Mononuclear cell (primary cell): ENCODE measurements around the gene CACNA1C. TPM values are rescaled to one million over a fixed set of nuclear protein-coding genes. Genes with fewer than 3 reads are reported as not detected.
"Not testable (repeated sequence)": the region's sequence is repeated elsewhere in the genome, so short reads cannot be mapped to it uniquely, and the experiment has no call there.

Source experiments
- H3K27me3 ChIP-seq: 2 replicates; pipeline ENCODE4 v1.6.0; 2011; ENCODE audit warnings: low read length, control low read depth; ENCODE audit not compliant: insufficient read depth
- H3K4me1 ChIP-seq: 2 replicates; pipeline ENCODE4 v1.5.1; 2011; ENCODE audit warnings: mild to moderate bottlenecking, low read length, control low read depth; ENCODE audit not compliant: insufficient read depth
- H3K4me3 ChIP-seq: 2 replicates; pipeline ENCODE4 v1.5.1; 2011; ENCODE audit warnings: mild to moderate bottlenecking, low read length, moderate library complexity
- H3K9me3 ChIP-seq: 2 replicates; pipeline ENCODE4 v1.5.1; 2011; ENCODE audit warnings: low read depth, mild to moderate bottlenecking, control low read depth, low read length
- total RNA-seq: library from RNA; depleted of rRNA; stranded (reverse); fragments of >200 nt; gene quantifications from one replicate; pipeline ENCODE4 v1.2.3, GENCODE V29; 2012

CACNA1C gene
- total RNA-seq, 1 donor: 0.10 TPM

DNA sequence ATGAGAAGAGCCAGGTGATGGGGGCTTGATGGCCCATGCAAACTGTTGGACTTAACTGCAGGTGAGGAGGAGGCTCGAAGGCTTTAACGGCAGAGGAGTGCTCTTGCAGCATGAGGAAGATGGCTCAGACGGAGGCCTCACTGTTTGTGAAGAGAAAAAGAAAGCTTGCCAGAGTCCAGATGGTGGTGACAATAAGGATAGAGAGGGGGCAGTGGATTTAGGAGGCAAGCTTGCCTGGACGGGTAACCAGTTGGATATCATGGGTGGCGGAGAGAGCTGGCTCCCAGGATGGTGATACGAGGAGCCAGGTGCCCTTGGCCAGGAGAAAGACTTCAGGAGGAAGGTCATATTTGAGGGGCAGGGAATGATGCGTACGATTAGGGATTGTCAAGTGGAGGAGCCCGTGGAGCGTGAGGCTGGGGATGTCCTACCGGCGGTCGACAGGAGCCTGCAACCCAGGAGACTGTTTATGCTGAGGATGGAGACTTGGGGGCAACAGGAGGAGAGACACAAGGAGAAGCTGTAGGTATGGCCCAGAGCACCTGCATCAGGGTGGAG is 71.8 kb downstream of the CACNA1C start:
- Histone ChIP-seq H3K4me1 (no peaks in the 10 kb centered on the region), H3K9me3 (no peaks in the 10 kb centered on the region), H3K4me3 (no peak overlapping the region), H3K27me3 (no peaks in the 10 kb centered on the region)

DNA sequence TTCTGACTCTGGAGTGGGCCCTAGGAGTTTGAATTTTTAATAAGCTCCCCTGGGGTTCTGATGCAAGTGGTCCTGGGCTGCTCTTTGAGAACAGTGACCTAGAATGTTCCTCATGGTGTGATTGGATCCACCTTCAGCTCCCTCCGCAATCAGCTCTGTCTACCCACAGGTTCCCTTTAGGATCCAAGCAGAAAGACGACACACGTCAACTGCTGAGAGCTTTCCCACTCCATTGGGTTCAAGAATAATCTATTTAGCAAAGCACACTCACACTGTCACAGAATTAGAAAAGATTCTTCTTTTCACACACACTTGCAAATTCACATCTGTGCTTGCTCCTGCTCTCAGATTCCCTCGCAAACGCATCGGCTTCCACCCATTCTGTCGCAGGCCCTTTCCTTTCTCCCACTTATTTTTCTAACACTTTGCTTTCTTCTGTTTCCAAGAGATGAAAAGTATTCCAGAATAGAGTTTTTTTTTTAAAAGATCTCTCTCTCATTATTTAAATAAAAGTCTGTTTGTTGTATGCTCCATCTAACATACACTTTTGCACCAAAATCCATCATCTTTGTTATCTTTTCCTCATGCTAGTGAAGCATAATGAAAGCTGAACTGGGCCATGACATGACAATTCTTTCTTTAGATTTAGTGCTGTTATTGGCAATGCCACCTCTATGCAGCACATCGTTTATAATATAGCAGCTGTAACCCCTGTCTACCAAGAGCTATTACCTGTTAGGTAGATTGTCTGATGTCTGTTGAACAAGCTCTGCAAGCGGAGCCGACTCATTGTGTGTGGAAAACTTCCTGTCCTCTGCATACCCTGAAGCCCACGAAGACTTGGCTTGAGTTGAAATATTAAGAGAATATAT is 73.1 kb downstream of the CACNA1C start:
- H3K4me1 ChIP-seq: no peaks in the 10 kb centered on the region
- H3K9me3 ChIP-seq: no peaks in the 10 kb centered on the region
- H3K27me3 ChIP-seq: peaks cover 2% of the 10 kb centered on the region
- H3K4me3 ChIP-seq: no peak overlapping the region

DNA sequence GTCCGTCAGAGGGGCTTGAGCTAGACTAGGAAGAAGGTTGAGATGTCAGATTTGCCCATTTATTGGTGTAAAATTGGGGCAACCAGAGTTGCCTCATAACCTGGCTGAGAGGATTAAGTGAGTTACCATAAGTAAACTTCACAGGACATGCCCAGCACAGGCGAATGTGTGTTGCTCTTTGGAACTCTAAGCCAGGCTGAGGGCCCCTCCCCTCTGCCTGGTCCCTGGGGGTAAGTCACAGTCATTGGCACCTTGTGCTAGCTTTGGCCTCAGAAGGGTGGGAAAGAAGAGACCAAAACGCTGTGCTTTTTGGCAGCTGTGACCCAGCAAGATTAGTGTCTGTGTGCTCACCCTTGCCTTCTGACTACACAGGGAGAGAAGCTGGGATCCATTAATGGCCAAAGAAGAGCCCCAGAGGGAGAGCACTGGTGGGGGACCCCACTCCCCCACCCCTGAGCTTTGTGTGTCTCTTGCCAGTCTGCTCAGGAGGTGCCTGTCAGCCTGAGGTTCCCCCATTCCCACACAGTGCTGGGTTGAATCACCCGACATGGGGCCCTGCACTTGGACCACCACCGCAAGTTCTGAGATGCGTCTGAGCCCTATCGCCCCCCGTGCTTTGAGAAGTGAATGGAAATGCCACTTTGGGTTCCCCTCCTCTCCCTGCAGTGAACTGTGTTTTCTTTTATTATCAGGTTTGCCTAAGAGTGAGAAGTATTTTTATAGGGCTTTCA is 74.1 kb downstream of the CACNA1C start:
- Histone ChIP-seq H3K4me1 (no peaks in the 10 kb centered on the region), H3K27me3 (peaks cover 2% of the 10 kb centered on the region), H3K4me3 (no peak overlapping the region), H3K9me3 (no peaks in the 10 kb centered on the region)

DNA sequence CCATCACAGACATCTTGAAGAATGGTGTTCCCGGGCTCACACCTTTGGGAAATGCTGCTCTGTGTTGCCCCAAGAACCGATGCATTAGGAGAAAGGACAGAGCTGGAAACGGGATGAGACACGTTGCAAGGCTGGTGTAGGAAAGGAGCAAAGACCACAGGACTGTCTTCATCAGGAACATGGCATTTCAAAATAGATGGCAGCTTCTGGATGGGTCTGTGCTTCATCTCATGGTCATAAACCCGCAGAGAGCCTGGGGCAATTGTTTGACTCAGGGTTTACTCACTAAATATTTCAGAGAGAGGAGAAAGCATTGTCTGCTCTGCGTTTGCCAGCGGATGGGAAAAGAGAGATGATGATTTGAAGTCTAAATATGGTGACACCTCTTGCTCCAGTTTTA is 76.3 kb downstream of the CACNA1C start:
- H3K27me3 ChIP-seq: peaks cover 2% of the 10 kb centered on the region
- H3K4me3 ChIP-seq: no peak overlapping the region
- no peaks in the 10 kb centered on the region for H3K9me3 ChIP-seq
- H3K4me1 ChIP-seq: no peaks in the 10 kb centered on the region

DNA sequence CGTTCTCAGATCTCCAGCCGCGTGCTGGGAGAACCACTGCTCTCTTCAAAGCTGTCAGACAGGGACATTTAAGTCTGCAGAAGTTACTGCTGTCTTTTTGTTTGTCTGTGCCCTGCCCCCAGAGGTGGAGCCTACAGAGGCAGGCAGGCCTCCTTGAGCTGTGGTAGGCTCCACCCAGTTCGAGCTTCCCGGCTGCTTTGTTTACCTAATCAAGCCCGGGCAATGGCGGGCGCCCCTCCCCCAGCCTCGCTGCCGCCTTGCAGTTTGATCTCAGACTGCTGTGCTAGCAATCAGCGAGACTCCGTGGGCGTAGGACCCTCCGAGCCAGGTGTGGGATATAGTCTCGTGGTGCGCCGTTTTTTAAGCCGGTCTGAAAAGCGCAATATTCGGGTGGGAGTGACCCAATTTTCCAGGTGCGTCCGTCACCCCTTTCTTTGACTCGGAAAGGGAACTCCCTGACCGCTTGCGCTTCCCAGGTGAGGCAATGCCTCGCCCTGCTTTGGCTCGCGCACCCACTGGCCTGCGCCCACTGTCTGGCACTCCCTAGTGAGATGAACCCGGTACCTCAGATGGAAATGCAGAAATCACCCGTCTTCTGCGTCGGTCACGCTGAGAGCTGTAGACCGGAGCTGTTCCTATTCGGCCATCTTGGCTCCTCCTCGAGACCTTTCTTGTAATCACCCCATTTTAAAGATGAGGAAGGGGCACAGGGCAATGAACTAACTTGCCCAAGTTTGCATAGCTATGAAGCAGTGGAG is 83.1 kb downstream of the CACNA1C start:
- H3K27me3 ChIP-seq, H3K9me3 ChIP-seq, H3K4me1 ChIP-seq: not testable (repeated sequence)

DNA sequence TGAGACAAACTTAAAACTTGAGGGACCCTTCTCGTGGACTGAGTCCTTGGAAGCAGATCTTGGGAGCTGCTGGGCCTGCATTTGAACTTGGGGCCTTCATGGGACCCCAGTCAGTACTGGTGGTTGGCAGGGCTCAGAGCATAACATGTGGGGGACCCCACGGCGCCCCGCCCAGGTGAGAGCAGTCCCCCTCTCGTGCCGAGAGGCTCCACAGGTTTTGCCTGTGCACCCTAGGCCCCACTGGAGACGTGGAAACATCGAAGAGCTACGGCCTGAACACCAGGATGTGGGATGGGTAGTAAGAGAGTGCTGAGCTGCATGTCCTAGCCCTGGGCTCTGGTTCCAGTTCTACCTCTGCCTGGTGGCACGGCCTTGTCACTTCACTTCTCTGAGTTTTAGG is 84.1 kb downstream of the CACNA1C start:
- Histone ChIP-seq H3K4me3 (no peak overlapping the region), H3K9me3 (no peaks in the 10 kb centered on the region), H3K4me1 (no peaks in the 10 kb centered on the region), H3K27me3 (no peaks in the 10 kb centered on the region)

More for the DNA sequence above, 83.1 kb downstream of the CACNA1C start:
- not testable (repeated sequence) for H3K4me3 ChIP-seq

DNA sequence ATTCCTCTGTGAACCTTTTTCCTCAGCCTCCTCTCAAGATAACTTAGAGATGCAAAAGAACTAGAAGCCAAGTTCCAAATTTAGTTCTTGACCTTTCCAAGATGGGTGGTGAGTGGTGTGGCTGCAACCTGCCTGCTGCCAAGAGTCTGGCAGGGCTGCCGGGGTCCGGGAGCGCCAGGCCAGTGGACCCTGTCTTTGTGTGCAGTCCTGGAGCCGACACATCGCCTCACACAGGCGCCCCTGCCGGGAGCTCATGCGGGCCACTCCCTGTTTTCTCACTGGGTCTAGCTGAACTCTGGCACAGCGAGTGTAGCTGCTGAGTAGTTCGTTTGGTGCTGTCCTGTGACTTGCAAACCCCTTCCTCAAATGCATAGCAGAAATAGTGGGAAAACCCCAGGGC is 84.9 kb downstream of the CACNA1C start:
- Histone ChIP-seq H3K4me1 (no peaks in the 10 kb centered on the region), H3K4me3 (no peak overlapping the region), H3K9me3 (no peaks in the 10 kb centered on the region), H3K27me3 (no peaks in the 10 kb centered on the region)

DNA sequence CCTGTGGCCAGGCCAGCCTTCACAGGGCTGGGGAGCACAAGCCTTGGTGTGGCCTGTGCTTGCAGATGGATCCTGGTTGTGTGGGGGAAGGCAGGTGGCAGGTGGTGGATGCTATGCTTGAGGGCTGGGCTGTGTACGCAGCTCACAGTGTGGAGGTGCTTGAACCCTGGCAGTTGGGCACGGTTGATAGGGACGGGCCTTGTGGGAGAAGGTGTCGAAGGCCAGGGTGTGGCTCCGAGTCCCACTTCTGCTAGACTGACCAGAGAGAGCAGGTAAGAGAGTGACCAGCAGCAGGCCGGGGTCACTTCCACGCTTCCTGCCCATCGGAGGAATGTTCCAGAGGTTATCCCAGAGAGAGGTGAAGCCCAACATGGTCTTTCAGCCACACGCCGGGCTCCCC is 85.5 kb downstream of the CACNA1C start:
- Histone ChIP-seq H3K4me1 (no peaks in the 10 kb centered on the region), H3K27me3 (no peaks in the 10 kb centered on the region), H3K4me3 (no peak overlapping the region), H3K9me3 (no peaks in the 10 kb centered on the region)

DNA sequence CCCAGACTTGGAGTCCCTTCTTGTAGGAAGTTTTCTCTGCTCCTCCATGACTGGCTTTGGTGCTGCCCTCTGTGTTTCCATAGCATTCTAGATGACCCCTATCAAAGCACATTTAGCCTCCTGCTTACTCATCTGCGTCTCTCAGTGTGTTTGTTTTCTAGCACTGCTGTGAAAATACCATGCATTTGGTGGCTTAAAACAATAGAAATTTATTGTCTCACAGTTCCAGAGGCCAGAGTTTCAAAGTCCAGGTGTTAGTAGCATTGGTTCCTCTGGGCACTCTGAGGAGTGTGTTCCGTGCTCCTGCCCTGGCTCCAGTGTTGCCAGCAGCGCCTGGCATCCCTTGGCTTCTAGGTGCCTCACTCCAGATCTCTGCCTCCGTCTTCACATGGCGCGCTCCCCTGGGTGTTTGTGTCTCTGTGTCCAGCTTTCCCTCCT is 86.1 kb downstream of the CACNA1C start:
- Histone ChIP-seq H3K27me3 (no peaks in the 10 kb centered on the region), H3K4me3 (no peak overlapping the region), H3K9me3 (no peaks in the 10 kb centered on the region), H3K4me1 (no peaks in the 10 kb centered on the region)

DNA sequence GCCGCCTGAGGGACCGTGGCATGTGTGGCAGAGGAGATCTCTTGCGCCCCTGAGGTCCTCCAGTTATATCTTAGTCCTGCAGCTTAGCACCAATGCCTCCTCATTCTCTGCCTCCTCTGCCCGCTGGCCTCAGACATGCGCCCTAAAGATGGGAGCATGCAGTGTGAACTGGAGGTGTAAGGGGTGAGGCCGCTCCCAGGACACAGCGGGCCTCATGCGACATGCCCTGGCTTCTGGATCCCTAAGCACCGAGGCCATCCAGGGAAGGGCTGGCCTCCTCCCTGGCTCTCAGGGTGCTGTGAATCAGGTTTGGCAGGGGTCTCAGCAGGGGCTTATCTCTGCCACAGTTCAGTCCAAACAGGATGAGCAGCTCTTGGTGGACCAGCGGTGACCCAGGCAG is 86.9 kb downstream of the CACNA1C start:
- Histone ChIP-seq H3K4me3 (no peak overlapping the region), H3K4me1 (no peaks in the 10 kb centered on the region), H3K9me3 (no peaks in the 10 kb centered on the region), H3K27me3 (no peaks in the 10 kb centered on the region)

DNA sequence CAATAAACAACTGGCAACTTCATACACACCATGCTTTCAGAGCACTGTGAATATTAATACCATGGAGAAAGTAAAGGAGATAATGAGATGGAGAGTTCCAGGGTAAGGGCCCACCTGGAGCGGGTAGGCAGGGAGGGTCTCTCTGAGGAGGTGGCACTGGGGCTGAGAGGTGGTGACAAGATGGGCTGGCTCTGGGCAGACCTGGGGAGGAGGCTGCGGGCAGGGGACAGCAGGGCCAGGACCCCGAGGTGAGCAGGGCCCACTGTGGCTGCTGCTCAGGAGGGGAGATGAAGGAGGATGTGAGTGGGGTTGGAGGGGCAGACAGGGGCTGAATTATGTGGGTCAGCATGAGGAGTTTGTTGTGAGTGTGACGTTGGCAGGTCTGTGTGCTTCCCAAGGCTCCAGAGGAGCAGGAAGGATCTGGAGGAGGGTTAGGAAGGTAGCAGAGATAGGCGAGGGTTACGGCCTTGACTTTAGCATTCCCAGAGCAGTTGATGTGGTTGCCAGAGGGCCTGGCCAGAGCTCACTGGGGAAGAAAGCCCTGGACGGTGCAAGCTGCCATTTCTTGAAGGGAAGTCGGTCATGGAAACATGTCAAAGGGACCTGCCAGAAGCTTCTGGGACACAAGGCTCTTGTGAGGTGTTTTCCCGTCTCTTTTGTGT is 88.2 kb downstream of the CACNA1C start:
- no peak overlapping the region for H3K4me3 ChIP-seq
- no peaks in the 10 kb centered on the region for H3K9me3 ChIP-seq
- no peaks in the 10 kb centered on the region for H3K4me1 ChIP-seq
- no peaks in the 10 kb centered on the region for H3K27me3 ChIP-seq

DNA sequence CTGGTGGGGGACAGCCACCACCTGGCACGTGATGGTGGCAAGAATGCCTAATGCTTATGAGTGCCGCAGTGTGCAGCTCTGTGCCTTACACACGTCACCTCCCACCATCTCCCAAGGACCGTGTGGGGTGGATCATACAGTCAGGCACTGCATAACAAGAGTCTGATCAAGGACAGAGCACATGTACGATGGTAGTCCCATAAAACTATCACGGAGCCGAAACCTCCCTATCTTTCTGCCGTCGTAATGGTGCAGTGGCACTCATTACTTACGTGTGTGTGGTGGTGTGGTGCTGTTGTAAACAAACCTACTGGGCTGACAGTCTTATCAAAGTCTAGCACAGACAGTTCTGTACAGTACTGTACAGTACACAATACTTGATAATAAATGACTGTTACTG is 89.3 kb downstream of the CACNA1C start:
- Histone ChIP-seq H3K4me3 (no peak overlapping the region), H3K4me1 (no peaks in the 10 kb centered on the region), H3K27me3 (no peaks in the 10 kb centered on the region), H3K9me3 (no peaks in the 10 kb centered on the region)

DNA sequence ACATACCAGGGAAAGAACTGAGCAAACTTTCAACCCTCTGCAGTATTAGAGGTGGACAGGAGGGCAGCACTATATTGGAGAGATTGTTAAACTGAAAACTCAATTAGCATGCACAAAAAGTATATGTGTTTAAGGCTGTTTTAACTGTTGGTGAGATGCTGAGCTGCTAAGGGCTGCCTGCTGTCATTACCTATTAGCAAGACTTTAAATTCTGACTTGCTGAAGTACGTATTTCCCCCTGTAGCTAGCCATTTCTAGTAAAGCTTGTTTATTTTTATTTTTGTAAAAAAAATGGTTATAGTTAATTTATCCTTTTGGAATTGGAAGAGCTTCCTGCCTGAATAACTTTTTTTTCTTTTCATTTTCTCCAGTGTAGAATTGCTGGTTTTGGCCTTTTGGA is 92.2 kb downstream of the CACNA1C start:
- no peak overlapping the region for H3K4me3 ChIP-seq
- H3K27me3 ChIP-seq: no peaks in the 10 kb centered on the region
- no peaks in the 10 kb centered on the region for H3K4me1 ChIP-seq
- H3K9me3 ChIP-seq: no peaks in the 10 kb centered on the region

DNA sequence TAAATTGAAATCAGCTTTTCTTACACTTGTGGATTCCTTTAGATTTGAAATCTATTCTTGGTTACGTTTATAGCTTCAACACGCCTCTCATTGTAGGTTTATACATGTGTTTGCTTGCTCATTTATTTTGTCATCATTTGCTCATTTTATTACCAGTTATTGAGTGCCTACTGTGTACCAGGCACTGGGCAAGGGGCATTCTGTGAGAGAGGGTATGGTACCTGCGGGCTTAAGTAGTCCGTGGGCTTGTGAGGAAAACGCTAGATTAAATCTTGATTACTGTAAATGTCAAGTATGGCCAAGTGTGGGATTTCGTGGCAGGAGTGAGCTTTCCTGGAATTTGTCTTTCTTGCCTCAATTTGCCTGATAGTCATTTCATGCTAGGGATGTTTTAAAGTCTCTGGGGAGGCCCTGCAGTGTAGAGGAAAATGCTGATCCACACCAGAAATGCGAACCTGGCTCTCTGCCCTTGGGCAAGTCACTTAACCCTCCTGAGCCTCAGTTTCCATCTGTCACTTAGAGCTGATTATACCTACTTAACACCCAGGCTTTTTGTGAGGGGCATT is 92.7 kb downstream of the CACNA1C start:
- H3K4me1 ChIP-seq: no peaks in the 10 kb centered on the region
- no peaks in the 10 kb centered on the region for H3K27me3 ChIP-seq
- H3K4me3 ChIP-seq: no peak overlapping the region
- no peaks in the 10 kb centered on the region for H3K9me3 ChIP-seq
